ENCODE results near the gene HHATL.

The HHATL gene

GRCh38 chr3:42696356-42697288 is 6.0 kb downstream of the HHATL start:
- TF ChIP-seq CTCF (IDR thresholded peaks at IDR 0.05) (no peak), ZFX (IDR thresholded peaks at IDR 0.05; ENCODE audit: borderline replicate concordance) (no peak)

GRCh38 chr3:42694366-42694765 is 8.2 kb downstream of the HHATL start:
- no peak overlapping the region for H3K27ac ChIP-seq
- TF ChIP-seq ZFX (IDR thresholded peaks at IDR 0.05; ENCODE audit: borderline replicate concordance) (no peak), CTCF (IDR thresholded peaks at IDR 0.05) (no peak)

More at GRCh38 chr3:42696356-42697288, 6.0 kb downstream of the HHATL start:
- no peak overlapping the region for H3K27ac ChIP-seq

GRCh38 chr3:42693530-42693930 is 9.1 kb downstream of the HHATL start:
- TF ChIP-seq ZFX (IDR thresholded peaks at IDR 0.05; ENCODE audit: borderline replicate concordance) (no peak), CTCF (IDR thresholded peaks at IDR 0.05) (no peak)
- no peak overlapping the region for H3K27ac ChIP-seq

- no peak overlapping the region for H3K27ac ChIP-seq
- TF ChIP-seq ZFX (IDR thresholded peaks at IDR 0.05; ENCODE audit: borderline replicate concordance) = no peak
Observed at GRCh38 chr3:42692667-42693529, 9.7 kb downstream of the HHATL start.

- TF ChIP-seq ZFX (IDR thresholded peaks at IDR 0.05; ENCODE audit: borderline replicate concordance) (no peak), CTCF (IDR thresholded peaks at IDR 0.05) (no peak)
- no peak overlapping the region for H3K27ac ChIP-seq
Observed at GRCh38 chr3:42691816-42692666, 10.6 kb downstream of the HHATL start.

GRCh38 chr3:42690766-42691680 is 11.6 kb downstream of the HHATL start:
- no peak overlapping the region for H3K27ac ChIP-seq
- TF ChIP-seq ZFX (IDR thresholded peaks at IDR 0.05; ENCODE audit: borderline replicate concordance) (no peak), CTCF (IDR thresholded peaks at IDR 0.05) (no peak)
